ENCODE results near the gene ARL14EP.

The ARL14EP gene

GRCh38 chr11:30326906-30327305 lies 4.0 kb downstream of the ARL14EP start:
- DNase-seq (ENCODE audit: low read depth, low spot score) = no peak

- no peak for DNase-seq (ENCODE audit: low read depth, low spot score)
Observed at GRCh38 chr11:30328681-30329080, 5.8 kb downstream of the ARL14EP start.

GRCh38 chr11:30329150-30329940 lies 6.4 kb downstream of the ARL14EP start:
- no peak for DNase-seq (ENCODE audit: low read depth, low spot score)

- DNase-seq (ENCODE audit: low read depth, low spot score) = no peak
Observed at GRCh38 chr11:30333405-30333804, 10.5 kb downstream of the ARL14EP start.

GRCh38 chr11:30342736-30343166 lies 19.8 kb downstream of the ARL14EP start:
- DNase-seq (ENCODE audit: low read depth, low spot score) = no peak

GRCh38 chr11:30344085-30344484 lies 21.2 kb downstream of the ARL14EP start:
- no peak for DNase-seq (ENCODE audit: low read depth, low spot score)

- no peak for DNase-seq (ENCODE audit: low read depth, low spot score)
Observed at GRCh38 chr11:30345644-30346043, 22.7 kb downstream of the ARL14EP start.

GRCh38 chr11:30346068-30346688 lies 23.3 kb downstream of the ARL14EP start:
- peak; percentile 23 for DNase-seq (ENCODE audit: low read depth, low spot score)

GRCh38 chr11:30348035-30348434 lies 25.1 kb downstream of the ARL14EP start:
- DNase-seq (ENCODE audit: low read depth, low spot score) = no peak

GRCh38 chr11:30349885-30350284 lies 27.0 kb downstream of the ARL14EP start:
- DNase-seq (ENCODE audit: low read depth, low spot score) = no peak

GRCh38 chr11:30350384-30350783 lies 27.5 kb downstream of the ARL14EP start:
- no peak for DNase-seq (ENCODE audit: low read depth, low spot score)

- no peak for DNase-seq (ENCODE audit: low read depth, low spot score)
Observed at GRCh38 chr11:30351061-30351460, 28.2 kb downstream of the ARL14EP start.

GRCh38 chr11:30356391-30356790 lies 33.5 kb downstream of the ARL14EP start:
- DNase-seq (ENCODE audit: low read depth, low spot score) = no peak

GRCh38 chr11:30357872-30358271 lies 35.0 kb downstream of the ARL14EP start:
- no peak for DNase-seq (ENCODE audit: low read depth, low spot score)

GRCh38 chr11:30358536-30358935 lies 35.6 kb downstream of the ARL14EP start:
- DNase-seq (ENCODE audit: low read depth, low spot score) = no peak

- no peak for DNase-seq (ENCODE audit: low read depth, low spot score)
Observed at GRCh38 chr11:30360741-30361140, 37.8 kb downstream of the ARL14EP start.

GRCh38 chr11:30364139-30364836 lies 41.4 kb downstream of the ARL14EP start:
- no peak for DNase-seq (ENCODE audit: low read depth, low spot score)

- DNase-seq (ENCODE audit: low read depth, low spot score) = no peak
Observed at GRCh38 chr11:30364837-30365482, 42.1 kb downstream of the ARL14EP start.

- no peak for DNase-seq (ENCODE audit: low read depth, low spot score)
Observed at GRCh38 chr11:30365793-30366517, 43.1 kb downstream of the ARL14EP start.

GRCh38 chr11:30368394-30368793 lies 45.5 kb downstream of the ARL14EP start:
- no peak for DNase-seq (ENCODE audit: low read depth, low spot score)

GRCh38 chr11:30370164-30370563 lies 47.3 kb downstream of the ARL14EP start:
- DNase-seq (ENCODE audit: low read depth, low spot score) = no peak

Data from smooth muscle cell of the brain vasculature (primary cell).